GM20431 (cell line): ENCODE results near the gene PPCDC.

Experiments used
- in situ Hi-C: fragments of 300-500 bp; cut with MseI, MboI; formaldehyde crosslinking; loops from one replicate; pipeline ENCODE4 v1.15.0; 2020; ENCODE audit warnings: low sequenced_read_pairs; ENCODE audit not compliant: unreplicated experiment

PPCDC gene, protein sequence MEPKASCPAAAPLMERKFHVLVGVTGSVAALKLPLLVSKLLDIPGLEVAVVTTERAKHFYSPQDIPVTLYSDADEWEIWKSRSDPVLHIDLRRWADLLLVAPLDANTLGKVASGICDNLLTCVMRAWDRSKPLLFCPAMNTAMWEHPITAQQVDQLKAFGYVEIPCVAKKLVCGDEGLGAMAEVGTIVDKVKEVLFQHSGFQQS

DNA sequence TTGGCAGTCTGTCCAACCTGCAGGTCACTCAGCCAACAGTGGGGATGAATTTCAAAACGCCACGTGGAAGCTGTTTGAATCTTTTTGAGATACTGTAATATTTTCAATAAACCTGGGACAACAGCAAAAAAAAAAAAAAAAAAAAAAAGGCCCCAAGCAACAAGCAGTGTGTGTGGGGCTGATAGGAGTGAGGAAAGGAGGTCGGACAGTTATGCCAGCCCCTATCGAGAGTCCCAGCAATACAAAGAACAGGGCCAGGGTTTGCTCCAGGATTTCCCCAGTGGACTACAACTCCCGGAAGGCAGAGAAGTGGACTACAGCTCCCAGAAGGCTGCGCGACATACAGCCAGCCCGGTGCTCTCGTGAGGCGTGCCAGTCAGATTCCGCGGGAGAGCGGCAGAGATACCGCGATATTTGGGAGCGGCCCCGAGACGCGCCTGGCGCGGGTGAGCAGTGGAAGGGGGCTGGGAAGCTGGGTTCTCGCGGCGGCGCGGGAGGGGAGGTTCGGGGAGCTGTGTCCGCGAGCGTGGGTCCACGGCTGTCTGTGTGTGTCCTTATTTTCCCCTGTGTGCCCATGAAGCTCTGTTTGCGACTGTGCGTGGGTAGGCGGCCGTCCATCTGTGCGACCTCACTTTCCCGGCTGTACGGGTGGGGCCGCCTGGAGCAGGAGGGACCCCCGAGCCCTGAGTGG, at the start of gene PPCDC:
PPCDC (plus strand) TSS at position 410 of the 691 bp plus-strand sequence. CDS start 4,729 bp downstream, outside the sequence.
- in situ Hi-C loops = loop anchor here (10.0 to 25.0 kb wide), 2 partner anchors 291 to 639 kb away; no protein-coding TSS in a partner anchor

DNA sequence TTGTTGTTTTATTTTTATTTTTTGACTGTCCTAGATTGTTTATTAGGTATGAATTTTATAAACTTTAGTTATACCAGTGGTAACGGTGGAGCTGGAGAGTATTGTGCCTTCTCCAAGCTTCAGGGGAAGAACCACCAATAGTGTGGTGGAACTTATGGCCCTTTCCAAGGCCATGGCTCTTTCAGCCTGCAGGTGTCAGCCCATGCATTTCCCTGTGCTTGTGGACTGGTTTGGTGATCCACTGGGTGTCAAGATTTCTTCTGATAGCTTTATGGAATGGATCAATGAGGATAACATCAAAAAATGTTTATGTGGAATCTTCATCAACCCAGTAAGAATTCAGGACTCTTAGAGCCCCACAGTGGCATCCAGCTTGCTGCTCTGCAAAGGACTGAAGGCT, 47.2 kb upstream of the PPCDC start:
- in situ Hi-C loops = no loop called here

DNA sequence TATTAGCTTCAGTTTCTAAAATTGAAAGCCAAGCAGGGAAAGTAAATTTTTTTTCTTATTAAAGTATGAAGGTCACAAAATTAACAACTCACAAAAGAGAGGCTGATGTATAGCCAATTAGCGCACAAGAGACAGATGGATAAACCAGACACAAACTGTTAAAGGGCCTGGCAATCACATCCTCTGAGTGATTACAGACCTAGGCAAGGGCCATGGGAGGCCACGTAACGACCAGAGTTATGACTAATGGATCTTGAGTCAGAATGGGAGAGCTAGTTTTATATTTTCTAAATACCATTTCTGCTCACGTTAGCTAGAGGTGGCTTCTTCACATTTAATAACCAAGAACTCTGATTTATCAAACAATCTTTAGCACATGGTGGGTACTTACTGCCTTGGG, 45.8 kb upstream of the PPCDC start:
- in situ Hi-C loops = no loop called here

DNA sequence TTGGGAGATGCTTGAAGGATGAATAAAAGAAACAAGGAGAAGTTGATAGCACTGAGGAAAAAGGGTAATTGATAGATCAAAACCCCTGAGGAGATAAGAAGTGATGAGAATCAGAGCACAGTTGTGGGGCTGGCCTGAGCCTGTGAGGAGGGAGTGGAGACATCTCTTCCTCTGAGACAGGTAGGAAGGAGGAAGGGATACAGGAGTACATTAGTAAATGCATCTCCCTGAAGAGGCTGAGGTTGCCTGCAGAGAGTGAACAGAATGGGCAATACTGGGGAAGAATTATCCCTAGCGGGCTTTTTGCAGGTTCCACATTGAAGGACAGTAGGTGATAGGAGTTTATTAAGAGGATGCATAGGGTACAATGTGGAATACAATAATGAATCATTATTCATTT, 45.3 kb upstream of the PPCDC start:
- in situ Hi-C loops = no loop called here

DNA sequence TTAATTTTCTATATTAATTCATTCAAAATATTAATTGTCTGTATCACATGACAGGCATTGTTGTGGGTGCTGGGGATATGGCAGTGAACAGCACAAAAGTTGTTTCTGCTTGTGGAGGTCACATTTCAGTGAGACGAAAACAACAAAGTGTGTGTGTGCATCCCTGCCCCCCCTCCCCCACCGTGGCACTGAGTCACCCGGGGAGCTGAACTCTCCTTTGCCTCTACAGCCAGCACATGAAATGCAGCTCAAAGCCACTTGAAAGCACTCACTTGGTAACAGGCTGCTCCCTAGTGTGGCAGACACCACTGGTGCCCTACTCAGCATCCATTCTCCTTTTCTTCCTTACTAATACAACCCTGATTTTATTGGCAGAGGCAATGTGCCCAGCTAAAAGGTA, 44.9 kb upstream of the PPCDC start:
- in situ Hi-C loops = no loop called here

DNA sequence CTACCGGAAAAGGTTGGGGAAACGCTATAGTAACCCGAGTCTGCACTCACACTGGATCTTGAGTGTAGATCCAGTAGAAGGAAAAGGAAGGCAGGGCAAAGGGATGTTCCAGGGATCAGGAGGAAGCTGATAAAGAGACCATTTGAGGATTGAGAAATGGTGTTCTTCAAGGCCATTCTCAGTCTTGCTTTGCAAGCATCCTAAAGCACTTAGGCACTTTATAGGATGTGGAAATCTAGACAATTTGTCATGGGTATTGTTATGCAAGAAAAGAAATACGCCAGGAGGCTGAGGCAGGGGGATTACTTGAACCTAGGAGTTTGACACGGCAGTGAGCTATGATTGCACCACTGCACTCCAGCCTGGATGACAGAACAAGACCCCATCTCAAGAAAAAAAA, 41.2 kb upstream of the PPCDC start:
- in situ Hi-C loops = no loop called here

DNA sequence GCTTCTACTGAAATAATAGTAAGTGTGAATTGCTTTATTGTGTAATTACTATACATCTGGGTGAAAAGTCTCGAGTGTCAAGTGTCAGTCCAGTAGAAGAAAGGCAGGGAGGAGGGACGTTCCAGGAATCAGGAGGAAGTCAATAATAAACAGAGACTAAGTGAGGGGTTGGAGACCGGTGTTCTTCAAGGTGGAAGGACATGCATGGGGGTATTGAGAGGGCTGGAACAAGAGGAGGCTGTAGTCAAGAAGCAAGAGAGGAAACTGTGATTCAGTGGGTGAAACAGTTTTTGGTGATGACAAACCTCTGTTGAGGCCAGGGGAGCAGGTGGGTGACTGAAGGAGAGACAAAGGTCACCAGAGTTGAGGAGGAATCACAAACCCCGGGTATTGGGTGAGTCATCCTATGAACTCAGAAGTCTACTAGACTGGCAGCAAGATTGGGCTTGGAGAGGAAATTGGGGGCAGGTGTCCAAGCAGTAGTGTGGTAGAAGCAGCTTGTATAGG, 39.6 kb upstream of the PPCDC start:
- in situ Hi-C loops = no loop called here

DNA sequence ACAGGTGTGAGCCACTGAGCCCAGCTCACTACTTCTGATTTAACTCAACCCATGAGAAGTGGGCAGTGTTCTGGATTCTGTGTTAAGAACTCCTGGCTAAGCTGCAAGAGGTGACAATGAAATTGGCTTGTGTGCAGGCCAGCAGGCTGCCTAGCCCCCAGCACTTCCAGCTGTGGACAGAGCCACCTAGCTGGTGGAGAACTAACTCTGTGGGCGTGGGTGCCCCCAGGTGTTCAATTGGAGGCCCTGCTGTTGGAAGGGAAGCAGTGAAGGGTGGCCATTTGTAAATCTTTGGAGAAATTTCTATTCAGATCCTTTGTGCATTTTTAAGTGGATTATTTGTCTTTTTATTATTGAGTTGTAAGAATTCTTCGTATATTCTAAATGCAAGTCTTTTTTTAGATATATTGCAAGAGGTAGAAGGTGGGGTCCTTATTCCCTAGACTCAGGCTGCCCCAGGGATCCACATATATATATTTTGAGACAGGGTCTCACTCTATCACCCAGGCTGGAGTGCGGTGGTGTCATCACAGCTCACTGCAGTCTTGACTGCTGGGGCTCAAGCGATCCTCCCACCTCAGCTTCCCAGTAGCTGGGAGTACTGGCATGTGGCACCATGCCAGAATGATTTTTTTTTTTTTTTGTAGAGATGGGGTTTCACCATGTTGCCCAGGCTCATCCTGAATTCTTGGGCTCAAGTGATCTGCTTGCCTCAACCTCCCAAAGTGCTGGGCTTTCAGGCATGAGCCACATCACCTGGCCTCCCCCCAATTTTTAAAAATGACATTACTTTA, 35.2 kb upstream of the PPCDC start:
- in situ Hi-C loops = no loop called here

DNA sequence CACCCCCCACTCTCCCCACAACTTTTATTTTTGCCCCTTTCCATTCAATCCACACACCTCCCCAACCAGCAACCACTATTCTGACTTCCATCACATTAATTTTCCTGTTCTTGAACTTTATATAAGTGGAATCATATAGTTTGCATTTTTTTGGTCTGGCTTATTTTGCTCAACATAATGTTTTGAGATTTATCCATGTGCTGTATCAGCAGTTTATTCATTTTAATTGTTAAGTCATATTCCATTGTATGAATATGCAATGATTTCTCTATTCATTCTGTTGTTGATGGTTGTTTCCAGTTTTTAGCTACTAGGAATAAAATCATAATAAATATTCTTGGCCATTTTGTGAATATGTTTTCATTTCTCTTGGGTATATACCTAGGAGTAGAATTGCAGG, 33.9 kb upstream of the PPCDC start:
- in situ Hi-C loops = no loop called here

DNA sequence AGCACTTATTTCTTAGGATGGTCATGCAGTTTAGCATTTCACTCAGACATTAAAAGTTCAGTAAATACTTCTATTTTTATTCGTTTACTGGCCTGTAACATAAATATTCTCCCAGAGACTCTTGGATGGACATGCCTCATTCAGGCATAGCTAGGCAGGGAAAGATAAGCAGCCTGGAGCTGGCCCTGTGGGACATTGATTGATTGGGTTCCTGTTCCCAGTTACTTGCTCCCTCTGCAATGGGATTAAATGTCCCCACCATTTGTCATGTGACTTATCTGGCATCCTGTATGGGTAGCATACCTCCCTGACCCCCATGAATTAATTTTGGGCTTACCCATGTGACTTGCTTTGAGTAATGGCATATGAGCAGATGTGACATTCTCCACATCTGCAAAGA, 30.8 kb upstream of the PPCDC start:
- in situ Hi-C loops = no loop called here

DNA sequence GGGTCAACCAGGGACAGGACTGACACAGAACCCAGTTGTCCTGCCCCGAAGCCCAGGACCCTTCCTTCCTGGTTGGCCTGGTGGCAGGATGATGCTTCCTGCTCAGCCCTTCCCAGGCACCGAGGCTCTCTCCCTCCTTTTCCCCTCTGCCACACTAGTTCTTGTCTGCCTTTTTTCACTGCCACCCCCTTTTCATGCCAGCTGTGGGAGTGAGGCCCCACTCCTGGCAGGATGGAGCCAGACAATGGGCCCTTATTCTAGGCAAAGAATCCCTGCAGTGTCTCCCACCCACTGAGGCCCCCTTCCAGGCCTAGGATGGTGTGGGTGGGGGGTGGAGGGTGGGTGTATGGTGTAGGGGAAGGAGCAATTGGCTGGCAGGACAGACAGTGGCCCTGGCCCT, 29.2 kb upstream of the PPCDC start:
- in situ Hi-C loops = no loop called here

DNA sequence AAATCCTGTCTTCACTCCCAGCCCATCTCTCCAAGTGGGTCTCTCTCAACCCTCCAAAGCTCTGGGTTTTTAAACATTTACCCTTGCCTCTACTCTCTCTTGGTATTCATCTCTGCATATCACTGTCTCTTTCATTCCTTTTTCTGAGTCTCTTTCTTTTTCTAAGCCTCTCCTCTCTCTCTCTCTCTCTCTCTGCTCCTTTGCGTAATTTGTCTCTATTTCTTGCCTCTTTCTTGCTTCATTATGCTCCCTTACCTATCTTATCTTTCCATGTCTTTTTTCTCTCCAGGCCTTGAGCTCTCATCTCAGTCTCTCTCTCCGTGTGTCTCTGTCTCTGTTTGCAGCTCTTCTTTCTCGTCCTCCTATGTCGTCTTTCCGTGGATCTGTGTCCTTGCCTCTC, 28.7 kb upstream of the PPCDC start:
- in situ Hi-C loops = no loop called here

DNA sequence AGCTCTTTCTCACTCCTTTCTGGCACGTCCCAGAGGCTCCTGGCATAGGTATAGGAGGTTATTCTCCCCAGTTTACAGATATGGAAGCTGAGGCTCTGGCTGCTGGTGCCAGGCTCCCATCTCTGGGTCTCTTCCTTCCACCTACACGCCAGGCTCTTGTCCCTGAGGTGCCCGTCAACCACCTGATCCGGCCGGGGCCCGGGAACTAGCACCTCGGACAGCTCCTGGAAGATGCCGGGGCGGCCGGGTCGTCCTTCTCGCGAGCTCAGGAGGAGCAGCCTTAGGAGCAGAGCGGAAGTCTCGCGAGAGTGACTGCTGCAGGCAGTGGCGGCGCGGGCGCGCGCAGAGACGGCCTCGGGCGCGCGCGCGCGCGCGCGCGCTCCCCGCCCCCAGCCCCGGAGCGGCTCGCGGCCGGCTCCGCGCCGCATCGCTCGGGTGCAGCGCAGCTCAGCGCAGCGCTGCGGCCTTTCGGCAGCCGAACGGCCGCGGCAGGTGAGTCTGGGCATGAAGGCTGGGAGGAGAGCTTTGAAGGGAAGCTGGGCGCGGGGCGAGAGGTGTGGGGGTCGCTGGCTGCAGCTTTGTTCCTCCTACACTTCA, 28.1 kb upstream of the PPCDC start, which contains the start of gene SCAMP5:
SCAMP5 (plus strand) TSS at position 382 of the 597 bp plus-strand sequence. CDS start 16,277 bp downstream, outside the sequence.
- in situ Hi-C loops = no loop called here

DNA sequence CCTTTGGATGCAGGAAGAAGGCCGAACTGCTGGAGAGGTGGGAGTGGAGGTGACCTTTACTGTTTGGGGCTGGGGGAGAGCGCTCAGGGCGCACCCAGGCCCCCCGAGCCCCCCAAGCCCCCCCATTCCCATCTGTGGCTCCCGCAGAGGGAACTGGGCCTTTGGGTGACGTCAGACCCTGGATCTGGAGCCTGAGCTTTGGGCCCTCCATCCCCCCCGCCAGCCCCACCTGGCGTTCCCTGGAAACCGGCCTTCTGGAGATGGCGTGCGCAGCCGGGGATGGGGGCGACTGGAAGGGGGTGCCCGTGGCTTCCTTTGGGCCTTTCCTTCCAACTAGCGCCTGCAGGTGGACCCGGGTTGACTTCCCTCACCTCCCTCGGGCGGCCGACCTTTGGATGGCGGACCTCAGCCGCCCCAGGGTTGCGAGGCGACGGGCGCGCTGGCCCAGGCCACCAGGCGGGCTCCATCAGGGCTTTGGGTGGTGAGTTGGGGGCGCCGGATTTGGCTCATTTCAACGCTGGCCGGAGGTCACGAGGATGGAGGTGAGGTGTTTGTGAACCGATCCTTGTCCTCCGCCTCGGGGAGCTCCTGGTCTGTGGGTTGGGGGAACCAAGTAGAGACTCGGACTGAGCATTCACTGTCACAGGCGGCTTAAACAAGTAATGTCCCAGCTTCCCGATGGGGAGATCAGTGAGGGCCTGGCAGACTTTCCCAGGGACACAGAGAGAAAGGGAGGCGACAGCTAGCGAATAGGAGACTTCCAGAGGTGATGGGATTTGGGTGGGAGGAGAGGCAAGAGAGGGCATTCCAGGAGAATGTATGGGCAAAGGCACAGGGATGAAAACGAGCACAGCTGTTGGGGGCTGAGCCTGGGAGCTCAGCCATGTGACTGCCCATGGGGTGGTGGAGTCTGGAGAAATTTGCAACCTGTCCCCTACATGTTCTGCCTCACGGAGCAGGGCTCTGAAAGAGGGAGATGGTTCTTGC, 27.3 kb upstream of the PPCDC start:
- in situ Hi-C loops = no loop called here

DNA sequence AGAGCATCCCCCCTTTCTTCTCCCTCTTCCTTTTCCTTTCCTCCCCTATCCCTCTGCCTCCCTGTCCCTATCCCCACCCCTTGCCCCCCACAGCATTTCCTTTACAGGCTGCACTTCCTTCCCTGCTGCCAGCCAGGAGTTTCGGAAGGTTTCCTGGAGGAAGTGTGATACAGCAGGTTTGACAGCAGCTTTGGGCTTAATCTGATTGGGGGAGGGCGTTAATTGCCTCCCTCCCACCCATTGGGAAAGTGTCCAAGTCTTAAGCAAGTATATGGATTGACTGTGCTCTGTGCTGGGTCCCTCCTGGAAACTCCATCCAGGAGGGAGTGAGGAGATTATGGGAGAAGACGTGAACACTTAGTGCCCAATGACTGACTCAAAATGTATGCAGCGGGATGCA, 26.2 kb upstream of the PPCDC start:
- in situ Hi-C loops = no loop called here

DNA sequence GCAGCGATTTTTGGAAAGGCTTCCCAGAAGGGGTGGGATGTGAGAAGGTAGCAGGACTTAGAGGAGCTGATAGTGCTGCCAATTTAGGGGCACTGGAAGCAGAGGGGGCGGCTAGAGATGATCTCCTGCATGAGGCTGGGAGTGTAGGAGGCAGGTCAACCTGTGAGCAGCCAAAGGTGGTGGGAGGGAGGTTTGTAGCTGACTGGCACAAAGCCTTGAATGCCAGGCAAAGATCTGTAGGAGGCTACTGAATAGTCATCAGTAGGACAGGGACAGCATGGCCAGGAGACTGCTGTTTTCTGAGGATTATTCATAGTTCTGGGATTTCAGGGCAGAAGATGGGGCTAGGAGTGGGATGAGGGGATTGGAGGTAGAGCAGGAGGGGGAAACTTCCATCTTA, 25.8 kb upstream of the PPCDC start:
- in situ Hi-C loops = no loop called here

DNA sequence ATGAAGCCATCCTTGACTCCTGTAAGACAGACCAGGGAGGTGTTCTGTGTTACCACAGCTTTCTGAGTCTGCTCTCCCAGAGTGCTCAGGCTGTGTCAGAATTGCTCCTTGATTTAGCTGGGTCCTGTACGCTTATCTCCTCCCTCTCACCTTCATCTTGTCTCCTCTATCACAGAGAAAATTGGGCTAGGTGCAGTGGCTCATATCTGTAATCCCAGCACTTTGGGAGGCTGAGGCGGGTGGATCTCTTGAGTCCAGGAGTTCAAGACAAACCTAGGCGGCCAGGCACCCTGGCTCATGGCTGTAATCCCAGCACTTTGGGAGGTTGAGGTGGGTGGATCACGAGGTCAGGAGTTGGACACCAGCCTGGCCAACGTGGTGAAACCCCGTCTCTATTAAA, 22.1 kb upstream of the PPCDC start:
- in situ Hi-C loops = loop anchor here (25.0 kb wide), 1 partner anchor 661 kb away; no protein-coding TSS in a partner anchor

DNA sequence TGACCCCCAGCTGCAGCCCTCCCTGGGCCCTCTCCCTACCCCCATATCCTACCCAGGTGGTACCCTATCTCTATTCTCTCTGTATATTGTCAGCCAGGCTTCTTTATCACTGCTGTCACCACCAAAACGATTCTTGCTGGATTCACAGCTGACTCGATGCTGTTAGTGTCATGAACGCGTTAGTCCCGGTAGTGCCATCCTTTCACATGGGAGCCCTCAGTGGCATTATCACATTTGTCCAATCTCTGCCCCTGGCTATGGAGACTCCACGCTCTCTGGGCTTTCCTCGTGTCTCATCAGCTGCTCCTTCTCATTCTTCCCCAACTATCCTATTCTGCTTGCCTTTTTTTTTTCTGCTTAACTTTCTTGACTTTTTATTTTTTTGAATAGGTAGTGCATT, 21.0 kb upstream of the PPCDC start:
- in situ Hi-C loops = loop anchor here (25.0 kb wide), 1 partner anchor 660 kb away; no protein-coding TSS in a partner anchor

DNA sequence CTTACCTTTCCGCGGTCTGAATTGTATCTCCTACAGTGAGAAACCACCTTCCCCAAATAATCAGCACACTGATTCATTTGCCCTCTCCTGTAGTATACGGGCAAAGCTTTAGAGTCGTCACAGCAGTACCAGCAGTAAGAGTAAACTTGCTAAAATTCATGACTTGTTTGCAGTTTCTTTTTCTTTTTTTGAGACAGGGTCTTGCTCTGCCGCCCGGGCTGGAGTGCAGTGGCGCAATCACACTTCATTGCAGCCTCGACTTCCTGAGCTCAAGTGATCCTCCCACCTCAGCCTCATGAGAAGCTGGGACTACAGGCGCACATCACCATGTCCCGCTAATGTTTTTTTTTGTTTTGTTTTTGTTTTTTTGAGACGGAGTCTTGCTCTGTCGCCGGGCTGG, 16.2 kb upstream of the PPCDC start:
- in situ Hi-C loops = loop anchor here (25.0 kb wide), 1 partner anchor 655 kb away; no protein-coding TSS in a partner anchor
